ENCODE results near the gene TLR2.

The TLR2 gene

DNA sequence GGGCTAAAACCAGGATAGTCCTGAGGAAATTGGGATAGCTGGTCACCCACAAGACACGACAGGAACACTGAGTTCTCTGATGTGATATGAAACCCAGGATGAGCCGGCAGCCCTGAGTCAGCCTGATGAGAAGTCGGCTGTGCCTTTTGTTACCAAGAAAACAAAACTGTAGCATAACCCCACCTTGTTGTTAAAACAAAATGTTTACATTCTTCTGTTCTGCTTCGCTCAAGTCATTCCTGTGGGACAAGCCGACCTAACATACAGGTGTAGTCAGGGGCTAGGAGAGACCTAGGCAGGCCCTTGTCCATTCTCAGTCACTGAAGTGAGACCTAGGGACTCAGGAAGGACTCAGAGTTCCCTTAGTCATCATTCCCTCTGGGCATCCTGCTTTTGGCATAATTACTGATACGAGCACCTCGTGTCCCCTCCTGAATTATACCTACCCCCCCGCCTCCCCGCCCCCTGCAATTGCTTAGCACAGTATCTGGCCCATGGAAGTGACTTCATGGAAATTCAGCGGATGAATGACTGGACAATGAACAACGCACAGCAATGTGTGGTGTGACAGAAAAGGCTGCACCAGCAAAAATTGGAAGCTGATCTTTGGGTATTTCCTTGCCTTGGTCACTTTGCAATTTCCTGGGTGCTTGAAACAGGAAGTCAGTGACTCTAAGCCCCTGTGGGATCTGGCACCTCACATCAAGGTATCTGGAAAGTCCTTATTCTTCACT, 31.9 kb upstream of the TLR2 start:
- Histone ChIP-seq H3K27me3 (ENCODE audit: insufficient read depth, low read length, poor library complexity) (no peaks in the 10 kb centered on the region), H3K9me3 (ENCODE audit: insufficient read depth, low read length, severe bottlenecking) (no peaks in the 10 kb centered on the region), H3K27ac (ENCODE audit: low read length) (peak overlapping the region; percentile 58), H3K4me1 (ENCODE audit: insufficient read depth, low read length) (peaks cover 23% of the 10 kb centered on the region), H3K9ac (ENCODE audit: low read depth, low read length) (no peak overlapping the region), H4K20me1 (ENCODE audit: insufficient read depth, low read length) (no peaks in the 10 kb centered on the region), H3K36me3 (ENCODE audit: insufficient read depth, low read length) (no peaks in the 10 kb centered on the region), H2AFZ (ENCODE audit: low read depth, low read length) (peak overlapping the region; percentile 67), H3K4me2 (ENCODE audit: insufficient read depth, low read length) (no peak overlapping the region), H3K79me2 (ENCODE audit: insufficient read depth, low read length) (no peaks in the 10 kb centered on the region), H3K4me3 (ENCODE audit: low read depth in 1 of 2, low read length in 2 of 2) (no peak overlapping the region)
- ATAC-seq (ENCODE audit: insufficient read depth, low read depth) (no peak), DNase-seq (no peak)
- no peak for TF ChIP-seq EZH2 (IDR thresholded peaks at IDR 0.05; ENCODE audit: borderline replicate concordance, low read depth, low read length, severe bottlenecking)
- TF ChIP-seq, protein P1, sequence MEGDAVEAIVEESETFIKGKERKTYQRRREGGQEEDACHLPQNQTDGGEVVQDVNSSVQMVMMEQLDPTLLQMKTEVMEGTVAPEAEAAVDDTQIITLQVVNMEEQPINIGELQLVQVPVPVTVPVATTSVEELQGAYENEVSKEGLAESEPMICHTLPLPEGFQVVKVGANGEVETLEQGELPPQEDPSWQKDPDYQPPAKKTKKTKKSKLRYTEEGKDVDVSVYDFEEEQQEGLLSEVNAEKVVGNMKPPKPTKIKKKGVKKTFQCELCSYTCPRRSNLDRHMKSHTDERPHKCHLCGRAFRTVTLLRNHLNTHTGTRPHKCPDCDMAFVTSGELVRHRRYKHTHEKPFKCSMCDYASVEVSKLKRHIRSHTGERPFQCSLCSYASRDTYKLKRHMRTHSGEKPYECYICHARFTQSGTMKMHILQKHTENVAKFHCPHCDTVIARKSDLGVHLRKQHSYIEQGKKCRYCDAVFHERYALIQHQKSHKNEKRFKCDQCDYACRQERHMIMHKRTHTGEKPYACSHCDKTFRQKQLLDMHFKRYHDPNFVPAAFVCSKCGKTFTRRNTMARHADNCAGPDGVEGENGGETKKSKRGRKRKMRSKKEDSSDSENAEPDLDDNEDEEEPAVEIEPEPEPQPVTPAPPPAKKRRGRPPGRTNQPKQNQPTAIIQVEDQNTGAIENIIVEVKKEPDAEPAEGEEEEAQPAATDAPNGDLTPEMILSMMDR (IDR thresholded peaks at IDR 0.05; ENCODE audit: borderline replicate concordance, extremely low read depth, low read length, poor library complexity, severe bottlenecking), result no peak

DNA sequence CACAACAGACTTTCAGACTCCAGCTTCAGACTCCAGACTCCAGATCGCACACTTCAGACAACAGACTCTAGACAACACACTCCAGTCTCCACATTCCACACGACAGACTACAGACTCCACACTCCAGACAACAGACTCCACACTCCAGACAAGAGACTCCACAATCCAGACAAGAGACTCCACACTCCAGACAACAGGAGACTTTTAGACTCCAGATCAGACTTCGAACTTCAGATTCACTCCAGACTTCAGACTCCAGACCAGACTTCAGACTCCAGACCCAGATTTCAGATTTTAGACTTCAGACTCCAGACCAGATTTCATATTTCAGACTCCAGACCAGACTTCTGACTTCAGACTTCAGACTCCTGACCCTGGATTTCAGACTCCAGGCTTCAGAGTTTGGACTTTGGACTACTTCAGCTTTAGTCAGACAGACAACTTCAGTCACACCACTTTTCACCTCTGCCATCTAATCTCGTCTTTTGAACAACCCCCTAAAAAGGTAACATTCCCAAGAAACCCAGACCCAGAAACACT, 29.0 kb upstream of the TLR2 start:
- H2AFZ ChIP-seq (ENCODE audit: low read depth, low read length), result no peak overlapping the region
- no peak for TF ChIP-seq EZH2 (IDR thresholded peaks at IDR 0.05; ENCODE audit: borderline replicate concordance, low read depth, low read length, severe bottlenecking)
- TF ChIP-seq, protein P1 (IDR thresholded peaks at IDR 0.05; ENCODE audit: borderline replicate concordance, extremely low read depth, low read length, poor library complexity, severe bottlenecking), result no peak
- no peaks in the 10 kb centered on the region for H3K36me3 ChIP-seq (ENCODE audit: insufficient read depth, low read length)
- no peak overlapping the region for H3K4me3 ChIP-seq (ENCODE audit: low read depth in 1 of 2, low read length in 2 of 2)
- ATAC-seq (ENCODE audit: insufficient read depth, low read depth), result no peak
- no peaks in the 10 kb centered on the region for H3K9me3 ChIP-seq (ENCODE audit: insufficient read depth, low read length, severe bottlenecking)
- no peaks in the 10 kb centered on the region for H4K20me1 ChIP-seq (ENCODE audit: insufficient read depth, low read length)
- H3K9ac ChIP-seq (ENCODE audit: low read depth, low read length), result no peak overlapping the region
- H3K4me2 ChIP-seq (ENCODE audit: insufficient read depth, low read length), result no peak overlapping the region
- H3K79me2 ChIP-seq (ENCODE audit: insufficient read depth, low read length), result no peaks in the 10 kb centered on the region
- no peaks in the 10 kb centered on the region for H3K27me3 ChIP-seq (ENCODE audit: insufficient read depth, low read length, poor library complexity)
- no peak for DNase-seq
- no peak overlapping the region for H3K27ac ChIP-seq (ENCODE audit: low read length)
- peaks cover 19% of the 10 kb centered on the region for H3K4me1 ChIP-seq (ENCODE audit: insufficient read depth, low read length)

DNA sequence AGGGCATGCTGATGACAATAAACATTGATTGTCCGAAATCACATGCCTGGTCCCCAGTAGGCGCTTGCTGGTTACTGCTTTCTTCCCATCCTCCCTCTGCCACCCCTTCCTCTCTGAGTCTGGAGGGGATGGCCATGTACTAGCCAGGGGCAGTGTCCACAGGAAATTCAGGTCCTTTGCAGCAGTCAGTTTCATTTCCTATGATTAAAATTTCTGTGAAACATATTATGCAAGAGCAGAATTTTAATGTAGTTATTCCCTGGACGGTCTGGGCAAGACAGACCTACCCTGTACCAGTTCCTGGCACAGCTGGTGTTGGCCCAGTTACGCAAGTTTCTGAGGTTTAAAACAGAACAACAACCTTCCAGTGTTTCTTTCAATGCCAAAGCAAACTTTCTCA, 28.2 kb upstream of the TLR2 start:
- Histone ChIP-seq H3K4me3 (ENCODE audit: low read depth in 1 of 2, low read length in 2 of 2) (no peak overlapping the region), H3K9me3 (ENCODE audit: insufficient read depth, low read length, severe bottlenecking) (no peaks in the 10 kb centered on the region), H3K4me2 (ENCODE audit: insufficient read depth, low read length) (no peak overlapping the region), H2AFZ (ENCODE audit: low read depth, low read length) (no peak overlapping the region), H3K9ac (ENCODE audit: low read depth, low read length) (no peak overlapping the region), H3K36me3 (ENCODE audit: insufficient read depth, low read length) (no peaks in the 10 kb centered on the region), H3K27ac (ENCODE audit: low read length) (no peak overlapping the region), H4K20me1 (ENCODE audit: insufficient read depth, low read length) (no peaks in the 10 kb centered on the region), H3K27me3 (ENCODE audit: insufficient read depth, low read length, poor library complexity) (no peaks in the 10 kb centered on the region), H3K4me1 (ENCODE audit: insufficient read depth, low read length) (peaks cover 17% of the 10 kb centered on the region), H3K79me2 (ENCODE audit: insufficient read depth, low read length) (no peaks in the 10 kb centered on the region)
- ATAC-seq (ENCODE audit: insufficient read depth, low read depth) (no peak), DNase-seq (no peak)
- TF ChIP-seq, protein P1 (IDR thresholded peaks at IDR 0.05; ENCODE audit: borderline replicate concordance, extremely low read depth, low read length, poor library complexity, severe bottlenecking), result no peak
- TF ChIP-seq EZH2 (IDR thresholded peaks at IDR 0.05; ENCODE audit: borderline replicate concordance, low read depth, low read length, severe bottlenecking), result no peak
